ENCODE results near the gene RIMBP3B.
"Not testable (repeated sequence)": the region's sequence is repeated elsewhere in the genome, so short reads cannot be mapped to it uniquely, and the experiment has no call there.

- TF ChIP-seq, protein P1, sequence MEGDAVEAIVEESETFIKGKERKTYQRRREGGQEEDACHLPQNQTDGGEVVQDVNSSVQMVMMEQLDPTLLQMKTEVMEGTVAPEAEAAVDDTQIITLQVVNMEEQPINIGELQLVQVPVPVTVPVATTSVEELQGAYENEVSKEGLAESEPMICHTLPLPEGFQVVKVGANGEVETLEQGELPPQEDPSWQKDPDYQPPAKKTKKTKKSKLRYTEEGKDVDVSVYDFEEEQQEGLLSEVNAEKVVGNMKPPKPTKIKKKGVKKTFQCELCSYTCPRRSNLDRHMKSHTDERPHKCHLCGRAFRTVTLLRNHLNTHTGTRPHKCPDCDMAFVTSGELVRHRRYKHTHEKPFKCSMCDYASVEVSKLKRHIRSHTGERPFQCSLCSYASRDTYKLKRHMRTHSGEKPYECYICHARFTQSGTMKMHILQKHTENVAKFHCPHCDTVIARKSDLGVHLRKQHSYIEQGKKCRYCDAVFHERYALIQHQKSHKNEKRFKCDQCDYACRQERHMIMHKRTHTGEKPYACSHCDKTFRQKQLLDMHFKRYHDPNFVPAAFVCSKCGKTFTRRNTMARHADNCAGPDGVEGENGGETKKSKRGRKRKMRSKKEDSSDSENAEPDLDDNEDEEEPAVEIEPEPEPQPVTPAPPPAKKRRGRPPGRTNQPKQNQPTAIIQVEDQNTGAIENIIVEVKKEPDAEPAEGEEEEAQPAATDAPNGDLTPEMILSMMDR (IDR thresholded peaks at IDR 0.05): not testable (repeated sequence)
- TF ChIP-seq POLR2AphosphoS5 (IDR thresholded peaks at IDR 0.05; ENCODE audit: insufficient read depth in 1 of 2, low read depth in 1 of 2); POLR2A (IDR thresholded peaks at IDR 0.05): not testable (repeated sequence)
Measured at GRCh38 chr22:21365337-21365736, 18.2 kb upstream of the RIMBP3B start.

All from vagina (tissue), 2 donors.